HG03064 (cell line): ENCODE results near the gene MYF6.

Source experiments
- ATAC-seq: cut with Tn5 transposase; IDR thresholded peaks from one replicate; pipeline ENCODE4 v1.9.1; 2021; ENCODE audit warnings: low read depth; ENCODE audit not compliant: unreplicated experiment

MYF6 gene

GRCh38 chr12:80749456-80749855, 42.0 kb downstream of the MYF6 start:
- no peak for ATAC-seq

GRCh38 chr12:80752464-80752863, 45.0 kb downstream of the MYF6 start:
- no peak for ATAC-seq

GRCh38 chr12:80754274-80754673, 46.8 kb downstream of the MYF6 start:
- no peak for ATAC-seq

GRCh38 chr12:80756875-80757274, 49.4 kb downstream of the MYF6 start:
- no peak for ATAC-seq
